HCT116 (cell line): Measurements from ENCODE around the gene CENPB. TPM values are rescaled to one million over a fixed set of nuclear protein-coding genes. Genes with fewer than 3 reads are reported as not detected.

ENCODE experiments used
- ATAC-seq: fragments of 200-7000 bp; cut with Tn5 transposase; 2 replicates; pipeline ENCODE4 v1.9.1; 2020; ENCODE audit warnings: mild to moderate bottlenecking, moderate library complexity
- BruUV-seq: library from RNA; stranded (reverse); fragments of 400-500 nt; replicated peaks from 2 replicates; lab custom pipeline; 2021; lab: Mats Ljungman, UMichigan
- CTCF ChIA-PET: fragments of 300-600 bp; sonication (Branson Sonifier 250); formaldehyde crosslinking; loops from one replicate; lab custom pipeline; 2021; ENCODE audit warnings: antibody characterized with exemption; lab: Charles Lee
- POLR2A ChIA-PET: fragments of 300-600, 350-600 bp; sonication (Branson Sonifier 250); formaldehyde crosslinking; loops from one replicate; lab custom pipeline; 2021; ENCODE audit warnings: antibody characterized with exemption; lab: Charles Lee
- RAD21 ChIA-PET, 2 experiments: fragments of 300-600 bp; sonication (Branson Sonifier 250); formaldehyde crosslinking; loops; one replicate each; lab custom pipeline; 2023; ENCODE audit warnings: low total read pairs in 2 of 2; ENCODE audit not compliant: uncharacterized antibody in 2 of 2, unreplicated experiment in 2 of 2, low non-redundant PET in 1 of 2; lab: Charles Lee
- DNase-seq: peaks from one replicate; pipeline ENCODE4 v3.0.0-alpha.2; 2010; ENCODE audit warnings: low read depth, low spot score
- H2AFZ ChIP-seq: fragments of 200-600 bp; shearing (Covaris generic), sonication (generic); 2 replicates; pipeline ENCODE4 v1.6.1; 2017; ENCODE audit warnings: low read depth, mixed run types, mixed read lengths, antibody characterized with exemption, low read length; ENCODE audit not compliant: poor library complexity, severe bottlenecking
- H3K27ac ChIP-seq: 2 replicates; pipeline ENCODE4 v1.5.1; 2012; ENCODE audit warnings: low read depth, low read length
- H3K27me3 ChIP-seq: fragments of 200-600 bp; sonication (generic); 2 replicates; pipeline ENCODE4 v1.6.1; 2016; ENCODE audit warnings: mixed run types, low read length, mixed read lengths; ENCODE audit not compliant: insufficient read depth
- H3K36me3 ChIP-seq, 2 experiments: fragments of 200-500 bp in 1 of 2; fragments of 200-600 bp in 1 of 2; sonication (Bioruptor generic) in 1 of 2; sonication (generic) in 1 of 2; 2 replicates each; pipeline versions ENCODE4 v1.5.1 to v1.6.1; 2014 to 2016; ENCODE audit warnings: low read length in 2 of 2, inconsistent platforms in 1 of 2, mixed read lengths in 1 of 2, mixed run types in 1 of 2; ENCODE audit not compliant: insufficient read depth in 2 of 2, control insufficient read depth in 1 of 2
- H3K4me1 ChIP-seq, 2 experiments: fragments of 200-600 bp in 1 of 2; sonication (generic) in 1 of 2; 2 replicates each; pipeline versions ENCODE4 v1.5.1 to v1.6.1; 2012 to 2017; ENCODE audit warnings: low read length in 2 of 2, inconsistent platforms in 1 of 2, mild to moderate bottlenecking in 1 of 2, mixed read lengths in 1 of 2, mixed run types in 1 of 2, moderate library complexity in 1 of 2; ENCODE audit not compliant: insufficient read depth in 2 of 2, control insufficient read depth in 1 of 2
- H3K4me2 ChIP-seq: fragments of 200-600 bp; sonication (generic); 2 replicates; pipeline ENCODE4 v1.6.1; 2017; ENCODE audit warnings: mixed run types, low read length, mixed read lengths
- H3K4me3 ChIP-seq, 2 experiments: fragments of 200-600 bp in 1 of 2; sonication (generic) in 1 of 2; replicated peaks in 1 of 2; 2 replicates each; pipeline ENCODE4 v1.5.1; 2011 to 2016; ENCODE audit warnings: low read length in 2 of 2, control low read depth in 1 of 2, low read depth in 1 of 2, mild to moderate bottlenecking in 1 of 2, mixed read lengths in 1 of 2, mixed run types in 1 of 2
- H3K79me2 ChIP-seq: fragments of 200-600 bp; sonication (generic); 2 replicates; pipeline ENCODE4 v1.6.1; 2017; ENCODE audit warnings: mild to moderate bottlenecking, mixed run types, low read length, moderate library complexity, mixed read lengths; ENCODE audit not compliant: insufficient read depth
- H3K9ac ChIP-seq: fragments of 200-600 bp; sonication (generic); 2 replicates; pipeline ENCODE4 v1.6.1; 2016; ENCODE audit warnings: low read length, mixed read lengths
- H3K9me2 ChIP-seq: fragments of 200-600 bp; sonication (generic), shearing (Covaris generic); 2 replicates; pipeline ENCODE4 v1.6.1; 2017; ENCODE audit warnings: mixed run types, mild to moderate bottlenecking, moderate library complexity; ENCODE audit not compliant: insufficient read depth
- H3K9me3 ChIP-seq, 2 experiments: fragments of 200-500 bp in 1 of 2; fragments of 200-600 bp in 1 of 2; sonication (Bioruptor generic) in 1 of 2; sonication (generic) in 1 of 2; 2 replicates each; pipeline ENCODE4 v1.6.1; 2014 to 2017; ENCODE audit warnings: low read length in 2 of 2, mixed read lengths in 2 of 2, inconsistent platforms in 1 of 2, low read depth in 1 of 2, mild to moderate bottlenecking in 1 of 2, mixed run types in 1 of 2, moderate library complexity in 1 of 2; ENCODE audit not compliant: control insufficient read depth in 1 of 2, insufficient read depth in 1 of 2
- H4K20me1 ChIP-seq: fragments of 200-600 bp; sonication (generic), shearing (Covaris generic); 2 replicates; pipeline ENCODE4 v1.6.1; 2017; ENCODE audit warnings: mixed run types, mild to moderate bottlenecking, moderate library complexity; ENCODE audit not compliant: insufficient read depth
- CBX3 ChIP-seq: IDR thresholded peaks from 2 replicates; pipeline ENCODE4 v1.6.1; 2012; ENCODE audit warnings: low read depth
- CTCF ChIP-seq, 3 experiments: fragments of 200-600 bp in 1 of 3; sonication (generic) in 1 of 3; IDR thresholded peaks in 2 of 3; conservative IDR thresholded peaks in 1 of 3; 2 replicates each; pipeline ENCODE4 v1.5.1; 2012 to 2017; ENCODE audit warnings: low read depth in 2 of 3, low read length in 2 of 3, antibody characterized with exemption in 1 of 3, borderline replicate concordance in 1 of 3, control low read depth in 1 of 3, mild to moderate bottlenecking in 1 of 3, mixed read lengths in 1 of 3, mixed run types in 1 of 3, moderate library complexity in 1 of 3; ENCODE audit not compliant: insufficient read depth in 1 of 3
- ELF1 ChIP-seq: IDR thresholded peaks from 2 replicates; pipeline ENCODE4 v1.6.1; 2012; ENCODE audit warnings: low read depth, borderline replicate concordance
- EZH2 ChIP-seq: fragments of 200-600 bp; sonication (generic); IDR thresholded peaks from 2 replicates; pipeline ENCODE4 v1.6.1; 2017; ENCODE audit warnings: antibody characterized with exemption, mixed run types
- MAX ChIP-seq: IDR thresholded peaks from 2 replicates; pipeline ENCODE4 v1.6.1; 2012
- POLR2A ChIP-seq: IDR thresholded peaks from 2 replicates; pipeline ENCODE4 v1.7.0; 2011; ENCODE audit warnings: borderline replicate concordance; ENCODE audit not compliant: insufficient read depth, insufficient read length; ENCODE audit errors: extremely low read depth
- POLR2AphosphoS5 ChIP-seq: IDR thresholded peaks from 2 replicates; pipeline ENCODE4 v1.6.1; 2011; ENCODE audit warnings: mild to moderate bottlenecking, low read depth, low read length, moderate library complexity
- RAD21 ChIP-seq: IDR thresholded peaks from 2 replicates; pipeline ENCODE4 v1.6.1; 2012; ENCODE audit warnings: low read depth, mild to moderate bottlenecking
- REST ChIP-seq: IDR thresholded peaks from 2 replicates; pipeline ENCODE4 v1.6.1; 2012; ENCODE audit warnings: low read depth
- SIN3A ChIP-seq: IDR thresholded peaks from 2 replicates; pipeline ENCODE4 v1.6.1; 2012; ENCODE audit warnings: low read depth
- SP1 ChIP-seq: IDR thresholded peaks from 2 replicates; pipeline ENCODE4 v1.6.1; 2012; ENCODE audit warnings: low read depth
- TCF7L2 ChIP-seq: IDR thresholded peaks from 2 replicates; pipeline ENCODE4 v1.7.0; 2011; ENCODE audit warnings: borderline replicate concordance, inconsistent platforms; ENCODE audit not compliant: insufficient read depth, insufficient read length; ENCODE audit errors: extremely low read depth
- YY1 ChIP-seq: IDR thresholded peaks from 2 replicates; pipeline ENCODE4 v1.6.1; 2011; ENCODE audit warnings: low read length, low read depth, moderate library complexity, mild to moderate bottlenecking; ENCODE audit not compliant: insufficient replicate concordance; ENCODE audit errors: extremely low read depth
- ZBTB33 ChIP-seq: IDR thresholded peaks from 2 replicates; pipeline ENCODE4 v1.6.1; 2011; ENCODE audit warnings: mild to moderate bottlenecking, low read length, moderate library complexity; ENCODE audit not compliant: insufficient replicate concordance; ENCODE audit errors: extremely low read depth
- ZFX ChIP-seq: fragments of 450-650 bp; IDR thresholded peaks from 2 replicates; pipeline ENCODE4 v1.6.1; 2017
- ZNF274 ChIP-seq: fragments of 200-500 bp; sonication (Bioruptor generic); IDR thresholded peaks from 2 replicates; pipeline ENCODE4 v1.6.1; 2014; ENCODE audit warnings: mild to moderate bottlenecking, low read depth, low read length, inconsistent platforms
- intact Hi-C: fragments of 100-400 bp; cut with micrococcal nuclease; formaldehyde crosslinking; loops from 2 replicates; pipeline ENCODE4 v1.10.0; 2022
- total RNA-seq: library from RNA; stranded (reverse); gene quantifications from one replicate; pipeline ENCODE4 v1.2.1, GENCODE V29; 2021; ENCODE audit not compliant: unreplicated experiment

The CENPB gene
- total RNA-seq, 1 experiment from 2014 or later, result 67.2 TPM

GRCh38 chr20:3757268-3757667, 29.3 kb downstream of the CENPB start:
- CTCF ChIA-PET, result interaction anchor here (1.2 to 1.6 kb wide), 3 partner anchors 10 to 12 kb away, joined by 3 to 6 read pairs (median 4); partner anchors contain the start of gene ADISSP
- TF ChIP-seq YY1 (no peak), REST (no peak), SP1 (no peak), MAX (no peak), ZFX (no peak), EZH2 (no peak), RAD21 (no peak), SIN3A (no peak), POLR2A (no peak), ZBTB33 (no peak), POLR2AphosphoS5 (no peak), CTCF (IDR thresholded peaks at IDR 0.05 in 2 of 3, conservative IDR thresholded peaks at IDR 0.05 in 1 of 3; ENCODE audit: borderline replicate concordance in 1 of 3, insufficient read depth in 1 of 3, low read depth in 2 of 3, low read length in 2 of 3) (no peak), CBX3 (no peak), ZNF274 (no peak), TCF7L2 (no peak), ELF1 (no peak)
- no peak for ATAC-seq
- H3K4me1 ChIP-seq, result peaks cover 0 to 3% of the 10 kb centered on the region in 2 experiments; a peak in 1 of 4 replicates
- no peak overlapping the region for H3K9ac ChIP-seq
- H3K27ac ChIP-seq, result no peak overlapping the region
- no TSS peak for BruUV-seq
- H3K9me2 ChIP-seq, result no peaks in the 10 kb centered on the region
- no peaks in the 10 kb centered on the region for H3K9me3 ChIP-seq
- no peak overlapping the region for H3K4me3 ChIP-seq
- intact Hi-C loops, result no loop called here
- no peak for DNase-seq
- H4K20me1 ChIP-seq, result no peaks in the 10 kb centered on the region
- H3K36me3 ChIP-seq, result peaks cover 9 to 38% of the 10 kb centered on the region in 2 experiments; a peak in 3 of 4 replicates
- H3K79me2 ChIP-seq, result peaks cover 14% of the 10 kb centered on the region
- H3K27me3 ChIP-seq, result no peaks in the 10 kb centered on the region
- H2AFZ ChIP-seq, result no peak overlapping the region
- POLR2A ChIA-PET, result interaction anchor here (1.3 kb wide), 1 partner anchor 10 kb away, joined by 3 read pairs; the partner anchor contains the start of gene ADISSP
- RAD21 ChIA-PET, result no interaction called here
- H3K4me2 ChIP-seq, result no peak overlapping the region
